Measurements from ENCODE around the gene CDH23.

CDH23 gene

GRCh38 chr10:71444284-71445054 is 47.7 kb downstream of the CDH23 start:
- DNase-seq: no peak

- no peak for DNase-seq
Measured at GRCh38 chr10:71447676-71448075, 51.0 kb downstream of the CDH23 start.

GRCh38 chr10:71448146-71448545 is 51.4 kb downstream of the CDH23 start:
- DNase-seq: no peak

- no peak for DNase-seq
Measured at GRCh38 chr10:71449026-71449425, 52.3 kb downstream of the CDH23 start.

- no peak for DNase-seq
Measured at GRCh38 chr10:71451754-71452153, 55.0 kb downstream of the CDH23 start.

- no peak for DNase-seq
Measured at GRCh38 chr10:71453186-71453585, 56.5 kb downstream of the CDH23 start.

GRCh38 chr10:71454347-71454746 is 57.6 kb downstream of the CDH23 start:
- DNase-seq: no peak

GRCh38 chr10:71455035-71455434 is 58.3 kb downstream of the CDH23 start:
- no peak for DNase-seq

GRCh38 chr10:71456631-71457030 is 59.9 kb downstream of the CDH23 start:
- DNase-seq: no peak

GRCh38 chr10:71457908-71458307 is 61.2 kb downstream of the CDH23 start:
- no peak for DNase-seq

- no peak for DNase-seq
Measured at GRCh38 chr10:71458387-71458786, 61.7 kb downstream of the CDH23 start.

GRCh38 chr10:71459513-71459912 is 62.8 kb downstream of the CDH23 start:
- DNase-seq: no peak

GRCh38 chr10:71460615-71461014 is 63.9 kb downstream of the CDH23 start:
- no peak for DNase-seq

- DNase-seq: no peak
Measured at GRCh38 chr10:71461457-71461856, 64.7 kb downstream of the CDH23 start.

- no peak for DNase-seq
Measured at GRCh38 chr10:71462062-71462935, 65.6 kb downstream of the CDH23 start.

- no peak for DNase-seq
Measured at GRCh38 chr10:71463111-71463510, 66.4 kb downstream of the CDH23 start.

- DNase-seq: no peak
Measured at GRCh38 chr10:71465551-71466252, 69.0 kb downstream of the CDH23 start.

- DNase-seq: no peak
Measured at GRCh38 chr10:71466330-71466729, 69.6 kb downstream of the CDH23 start.

- no peak for DNase-seq
Measured at GRCh38 chr10:71467161-71467560, 70.4 kb downstream of the CDH23 start.

- no peak for DNase-seq
Measured at GRCh38 chr10:71467569-71468362, 71.0 kb downstream of the CDH23 start.

- no peak for DNase-seq
Measured at GRCh38 chr10:71468363-71469094, 71.8 kb downstream of the CDH23 start.

GRCh38 chr10:71471006-71471405 is 74.3 kb downstream of the CDH23 start:
- no peak for DNase-seq
